Measurements from ENCODE around the gene CACNG3.

Gene CACNG3

DNA sequence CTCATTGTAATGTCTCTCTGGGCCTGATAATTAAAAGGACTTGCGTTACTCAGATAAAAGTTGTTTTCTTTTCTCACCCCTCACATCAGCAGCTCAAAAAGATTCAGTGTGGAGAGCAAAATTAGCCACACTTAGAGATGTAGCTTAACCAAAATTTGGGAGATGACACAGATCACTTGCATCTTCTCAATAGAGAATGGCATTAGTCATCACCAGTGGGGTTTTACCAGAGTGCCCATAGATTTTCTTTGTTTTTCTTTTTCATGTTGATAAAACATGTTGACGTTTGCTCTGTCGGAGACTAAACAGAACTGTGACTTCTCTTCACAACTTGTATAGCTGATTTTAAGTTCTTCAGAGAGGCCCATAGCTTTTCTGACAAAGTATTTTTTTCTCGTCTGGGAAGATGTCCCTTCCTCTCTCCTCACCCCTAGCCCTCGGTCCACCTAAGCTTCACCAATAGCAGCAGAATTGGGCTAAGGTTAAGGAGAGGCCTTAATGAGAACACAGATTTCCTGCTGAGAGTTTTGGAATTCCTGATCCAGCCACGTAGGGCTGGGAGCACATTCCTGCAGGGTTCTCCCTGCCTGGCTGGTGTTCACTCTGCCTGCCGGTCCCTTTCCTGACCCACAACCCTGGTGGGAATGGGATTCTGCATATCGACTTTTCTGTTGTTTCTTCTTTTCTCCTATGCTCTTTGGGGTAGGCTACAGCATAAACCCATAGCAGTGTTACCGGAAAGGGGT, 92.6 kb downstream of the CACNG3 start:
- Histone ChIP-seq H3K4me3 (ENCODE audit: low read length) (no peak overlapping the region), H3K27me3 (ENCODE audit: insufficient read depth, low read length, poor library complexity) (no peaks in the 10 kb centered on the region)
- no CpG with 5 or more reads among the region's 9 CpGs for WGBS (ENCODE audit: extremely low coverage, insufficient coverage, low lambda C conversion rate)

DNA sequence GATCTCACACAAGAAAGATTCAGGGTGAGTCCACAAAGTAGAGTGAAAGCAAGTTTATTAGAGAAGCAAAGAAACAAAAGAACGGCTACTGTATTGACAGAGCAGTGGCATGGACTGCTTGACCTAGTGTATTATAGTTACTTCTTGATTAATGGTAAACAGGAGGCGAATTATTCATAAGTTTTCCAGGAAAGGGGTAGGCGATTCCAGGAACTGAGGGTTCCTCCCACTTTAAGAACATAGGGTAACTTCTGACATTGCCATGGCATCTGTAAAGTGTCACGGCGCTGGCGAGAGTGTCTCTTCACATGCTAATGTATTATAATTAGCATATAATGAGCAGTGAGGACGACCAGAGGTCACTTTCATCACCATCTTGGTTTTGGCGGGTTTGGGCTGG, 93.2 kb downstream of the CACNG3 start:
- no peak for DNase-seq
- H3K18ac ChIP-seq (ENCODE audit: low read length), result no peak overlapping the region
- no peak overlapping the region for H2AK5ac ChIP-seq (ENCODE audit: low read length)
- WGBS (ENCODE audit: extremely low coverage, insufficient coverage, low lambda C conversion rate), result no CpG with 5 or more reads among the region's 8 CpGs
- H3K4me3 ChIP-seq (ENCODE audit: low read length), result no peak overlapping the region
- H2BK5ac ChIP-seq (ENCODE audit: low read length), result no peak overlapping the region
- H3K4ac ChIP-seq (ENCODE audit: low read depth, low read length), result no peak overlapping the region
- no peaks in the 10 kb centered on the region for H3K79me1 ChIP-seq (ENCODE audit: low read length)
- H3K56ac ChIP-seq (ENCODE audit: low read length), result no peak overlapping the region
- no peak overlapping the region for H2BK15ac ChIP-seq (replicated peaks; ENCODE audit: low read depth)
- H3K27ac ChIP-seq (ENCODE audit: low read depth, low read length), result no peak overlapping the region
- H3K23ac ChIP-seq (ENCODE audit: low read length), result no peak overlapping the region
- H3K4me2 ChIP-seq (ENCODE audit: low read length), result no peak overlapping the region
- peaks cover 13% of the 10 kb centered on the region for H3K4me1 ChIP-seq (ENCODE audit: control insufficient read depth, low read depth, low read length)
- H4K8ac ChIP-seq (ENCODE audit: low read depth, low read length), result no peak overlapping the region
- H3K9ac ChIP-seq (ENCODE audit: low read length), result no peak overlapping the region
- no peak overlapping the region for H2BK120ac ChIP-seq (ENCODE audit: low read depth, low read length)
- H3K27me3 ChIP-seq (ENCODE audit: insufficient read depth, low read length, poor library complexity), result no peaks in the 10 kb centered on the region
- H3K36me3 ChIP-seq (ENCODE audit: control insufficient read depth, insufficient read depth, low read length), result no peaks in the 10 kb centered on the region
- no peak overlapping the region for H4K5ac ChIP-seq (ENCODE audit: low read length)
- no peaks in the 10 kb centered on the region for H3K79me2 ChIP-seq (ENCODE audit: control insufficient read depth, insufficient read depth, low read length)

More for the DNA sequence above, 92.6 kb downstream of the CACNG3 start:
- Histone ChIP-seq H2AK5ac (ENCODE audit: low read length) (no peak overlapping the region), H4K8ac (ENCODE audit: low read depth, low read length) (no peak overlapping the region), H3K4me1 (ENCODE audit: control insufficient read depth, low read depth, low read length) (peaks cover 13% of the 10 kb centered on the region), H3K56ac (ENCODE audit: low read length) (no peak overlapping the region), H3K4ac (ENCODE audit: low read depth, low read length) (no peak overlapping the region), H3K23ac (ENCODE audit: low read length) (no peak overlapping the region), H3K27ac (ENCODE audit: low read depth, low read length) (no peak overlapping the region), H3K4me2 (ENCODE audit: low read length) (no peak overlapping the region), H2BK15ac (replicated peaks; ENCODE audit: low read depth) (no peak overlapping the region), H2BK120ac (ENCODE audit: low read depth, low read length) (no peak overlapping the region), H3K79me2 (ENCODE audit: control insufficient read depth, insufficient read depth, low read length) (no peaks in the 10 kb centered on the region), H4K5ac (ENCODE audit: low read length) (no peak overlapping the region), H3K79me1 (ENCODE audit: low read length) (no peaks in the 10 kb centered on the region), H3K36me3 (ENCODE audit: control insufficient read depth, insufficient read depth, low read length) (no peaks in the 10 kb centered on the region), H3K18ac (ENCODE audit: low read length) (no peak overlapping the region), H3K9ac (ENCODE audit: low read length) (no peak overlapping the region), H2BK5ac (ENCODE audit: low read length) (no peak overlapping the region)
- DNase-seq, result peak; percentile 76

DNA sequence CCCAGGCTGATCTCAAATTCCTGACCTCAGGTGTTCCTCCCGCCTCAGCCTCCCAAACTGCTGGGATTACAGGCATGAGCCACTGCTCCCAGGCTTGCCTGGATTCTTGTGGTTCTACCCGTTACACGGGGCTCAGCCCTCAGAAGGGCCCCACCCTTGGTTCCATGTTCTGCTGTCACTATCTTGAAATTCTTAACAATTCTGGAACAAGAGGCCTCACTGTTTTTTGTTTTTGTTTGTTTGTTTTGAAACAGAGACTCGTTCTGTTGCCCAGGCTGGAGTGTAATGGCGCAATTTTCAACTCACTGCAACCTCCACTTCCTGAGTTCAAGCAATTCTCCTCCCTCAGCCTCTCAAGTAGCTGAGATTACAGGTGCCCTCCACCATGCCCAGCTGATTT, 96.6 kb downstream of the CACNG3 start:
- Histone ChIP-seq H3K79me1 (ENCODE audit: low read length) (no peaks in the 10 kb centered on the region), H3K4ac (ENCODE audit: low read depth, low read length) (no peak overlapping the region), H3K27me3 (ENCODE audit: insufficient read depth, low read length, poor library complexity) (no peaks in the 10 kb centered on the region), H2BK120ac (ENCODE audit: low read depth, low read length) (no peak overlapping the region), H2BK5ac (ENCODE audit: low read length) (no peak overlapping the region), H2BK15ac (replicated peaks; ENCODE audit: low read depth) (no peak overlapping the region), H3K4me2 (ENCODE audit: low read length) (no peak overlapping the region), H3K4me1 (ENCODE audit: control insufficient read depth, low read depth, low read length) (peaks cover 8% of the 10 kb centered on the region), H3K9ac (ENCODE audit: low read length) (no peak overlapping the region), H3K23ac (ENCODE audit: low read length) (no peak overlapping the region), H2AK5ac (ENCODE audit: low read length) (no peak overlapping the region), H3K4me3 (ENCODE audit: low read length) (no peak overlapping the region), H3K18ac (ENCODE audit: low read length) (no peak overlapping the region), H4K5ac (ENCODE audit: low read length) (no peak overlapping the region), H3K56ac (ENCODE audit: low read length) (no peak overlapping the region), H3K27ac (ENCODE audit: low read depth, low read length) (no peak overlapping the region), H4K8ac (ENCODE audit: low read depth, low read length) (no peak overlapping the region), H3K36me3 (ENCODE audit: control insufficient read depth, insufficient read depth, low read length) (no peaks in the 10 kb centered on the region), H3K79me2 (ENCODE audit: control insufficient read depth, insufficient read depth, low read length) (no peaks in the 10 kb centered on the region)
- no CpG with 5 or more reads among the region's 5 CpGs for WGBS (ENCODE audit: extremely low coverage, insufficient coverage, low lambda C conversion rate)
- no peak for DNase-seq

DNA sequence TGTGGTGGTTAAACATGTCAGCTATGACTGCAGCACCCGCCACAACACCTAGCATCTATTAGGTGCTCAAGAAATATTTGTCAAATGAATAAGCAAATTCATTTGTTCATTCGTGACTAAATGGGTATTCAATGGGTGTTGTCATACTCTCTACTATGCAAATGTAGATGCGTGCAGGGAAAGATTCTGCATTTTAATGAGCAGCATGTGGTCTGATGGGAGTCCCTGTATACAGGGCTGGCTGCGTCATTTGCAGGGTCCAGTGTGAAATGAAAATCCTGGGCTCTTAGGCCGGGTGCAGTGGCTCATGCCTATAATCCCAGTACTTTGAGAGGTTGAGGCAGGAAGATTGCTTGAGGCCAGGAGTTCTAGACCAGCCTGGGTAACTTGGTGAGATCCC, 97.5 kb downstream of the CACNG3 start:
- Histone ChIP-seq H2BK5ac (ENCODE audit: low read length) (no peak overlapping the region), H4K8ac (ENCODE audit: low read depth, low read length) (no peak overlapping the region), H2AK5ac (ENCODE audit: low read length) (no peak overlapping the region), H3K79me1 (ENCODE audit: low read length) (no peaks in the 10 kb centered on the region), H3K4me1 (ENCODE audit: control insufficient read depth, low read depth, low read length) (peaks cover 7% of the 10 kb centered on the region), H2BK120ac (ENCODE audit: low read depth, low read length) (no peak overlapping the region), H3K18ac (ENCODE audit: low read length) (no peak overlapping the region), H3K27ac (ENCODE audit: low read depth, low read length) (no peak overlapping the region), H3K9ac (ENCODE audit: low read length) (no peak overlapping the region), H3K56ac (ENCODE audit: low read length) (no peak overlapping the region), H3K23ac (ENCODE audit: low read length) (no peak overlapping the region), H3K4ac (ENCODE audit: low read depth, low read length) (no peak overlapping the region), H3K79me2 (ENCODE audit: control insufficient read depth, insufficient read depth, low read length) (no peaks in the 10 kb centered on the region), H3K4me2 (ENCODE audit: low read length) (no peak overlapping the region), H3K27me3 (ENCODE audit: insufficient read depth, low read length, poor library complexity) (no peaks in the 10 kb centered on the region), H2BK15ac (replicated peaks; ENCODE audit: low read depth) (no peak overlapping the region), H4K5ac (ENCODE audit: low read length) (no peak overlapping the region), H3K36me3 (ENCODE audit: control insufficient read depth, insufficient read depth, low read length) (no peaks in the 10 kb centered on the region), H3K4me3 (ENCODE audit: low read length) (no peak overlapping the region)
- no peak for DNase-seq
- no CpG with 5 or more reads among the region's 5 CpGs for WGBS (ENCODE audit: extremely low coverage, insufficient coverage, low lambda C conversion rate)

DNA sequence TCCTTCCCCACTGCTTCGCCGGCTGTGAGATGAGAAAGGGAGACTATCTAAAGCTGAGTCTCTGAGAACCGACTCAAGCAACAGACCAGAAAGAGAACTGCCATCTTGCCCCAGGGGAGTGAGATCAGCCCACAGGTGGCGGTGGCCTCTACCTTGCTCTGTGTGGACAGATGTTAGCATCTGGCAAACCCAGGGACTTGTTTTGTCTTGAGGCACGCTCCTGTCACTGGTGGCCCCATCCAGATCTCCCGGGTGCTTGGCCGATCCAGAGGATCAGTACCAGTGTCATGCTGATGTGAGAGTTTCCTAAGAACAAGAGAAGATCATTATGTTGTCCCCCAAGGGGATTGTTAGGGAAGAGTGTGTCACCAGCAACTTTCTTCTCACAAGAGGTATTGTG, 101.4 kb downstream of the CACNG3 start:
- Histone ChIP-seq H4K5ac (ENCODE audit: low read length) (no peak overlapping the region), H3K4me2 (ENCODE audit: low read length) (no peak overlapping the region), H4K8ac (ENCODE audit: low read depth, low read length) (no peak overlapping the region), H3K79me1 (ENCODE audit: low read length) (no peaks in the 10 kb centered on the region), H2BK5ac (ENCODE audit: low read length) (no peak overlapping the region), H3K23ac (ENCODE audit: low read length) (no peak overlapping the region), H3K56ac (ENCODE audit: low read length) (no peak overlapping the region), H3K4me1 (ENCODE audit: control insufficient read depth, low read depth, low read length) (no peaks in the 10 kb centered on the region), H3K79me2 (ENCODE audit: control insufficient read depth, insufficient read depth, low read length) (no peaks in the 10 kb centered on the region), H3K4ac (ENCODE audit: low read depth, low read length) (no peak overlapping the region), H2BK120ac (ENCODE audit: low read depth, low read length) (no peak overlapping the region), H2BK15ac (replicated peaks; ENCODE audit: low read depth) (no peak overlapping the region), H3K36me3 (ENCODE audit: control insufficient read depth, insufficient read depth, low read length) (no peaks in the 10 kb centered on the region), H3K27ac (ENCODE audit: low read depth, low read length) (no peak overlapping the region), H3K27me3 (ENCODE audit: insufficient read depth, low read length, poor library complexity) (no peaks in the 10 kb centered on the region), H3K9ac (ENCODE audit: low read length) (no peak overlapping the region), H3K4me3 (ENCODE audit: low read length) (no peak overlapping the region), H3K18ac (ENCODE audit: low read length) (no peak overlapping the region), H2AK5ac (ENCODE audit: low read length) (no peak overlapping the region)
- DNase-seq, result no peak
- WGBS (ENCODE audit: extremely low coverage, insufficient coverage, low lambda C conversion rate), result no CpG with 5 or more reads among the region's 7 CpGs

DNA sequence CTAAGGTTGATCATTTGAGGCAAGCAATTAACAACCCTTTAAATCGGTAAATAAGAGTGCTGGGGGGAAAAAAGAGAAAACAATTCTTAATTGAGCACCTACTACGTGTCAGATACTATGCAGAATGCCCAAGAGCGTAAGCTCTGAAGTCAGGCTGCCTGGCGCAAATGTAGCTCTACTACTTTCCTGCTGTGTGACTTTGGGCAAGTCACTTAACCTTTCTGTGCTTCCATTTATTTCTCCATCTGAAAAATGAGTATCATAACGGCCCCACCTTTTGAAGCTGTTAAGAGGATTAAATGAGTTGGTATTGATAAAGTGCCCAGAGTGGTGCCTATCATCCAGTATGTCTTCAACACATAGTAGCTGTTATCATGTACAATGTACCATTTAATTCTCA, 102.0 kb downstream of the CACNG3 start:
- Histone ChIP-seq H2BK15ac (replicated peaks; ENCODE audit: low read depth) (no peak overlapping the region), H3K79me2 (ENCODE audit: control insufficient read depth, insufficient read depth, low read length) (no peaks in the 10 kb centered on the region), H4K5ac (ENCODE audit: low read length) (no peak overlapping the region), H3K56ac (ENCODE audit: low read length) (no peak overlapping the region), H3K27ac (ENCODE audit: low read depth, low read length) (no peak overlapping the region), H3K27me3 (ENCODE audit: insufficient read depth, low read length, poor library complexity) (no peaks in the 10 kb centered on the region), H3K23ac (ENCODE audit: low read length) (no peak overlapping the region), H3K9ac (ENCODE audit: low read length) (no peak overlapping the region), H2BK120ac (ENCODE audit: low read depth, low read length) (no peak overlapping the region), H3K36me3 (ENCODE audit: control insufficient read depth, insufficient read depth, low read length) (no peaks in the 10 kb centered on the region), H2BK5ac (ENCODE audit: low read length) (no peak overlapping the region), H3K18ac (ENCODE audit: low read length) (no peak overlapping the region), H4K8ac (ENCODE audit: low read depth, low read length) (no peak overlapping the region), H3K4me2 (ENCODE audit: low read length) (no peak overlapping the region), H2AK5ac (ENCODE audit: low read length) (no peak overlapping the region), H3K4me3 (ENCODE audit: low read length) (no peak overlapping the region), H3K4ac (ENCODE audit: low read depth, low read length) (no peak overlapping the region), H3K79me1 (ENCODE audit: low read length) (no peaks in the 10 kb centered on the region), H3K4me1 (ENCODE audit: control insufficient read depth, low read depth, low read length) (no peaks in the 10 kb centered on the region)
- WGBS (ENCODE audit: extremely low coverage, insufficient coverage, low lambda C conversion rate), result no CpG with 5 or more reads among the region's 5 CpGs
- DNase-seq, result no peak

Data from mesendoderm (in vitro differentiated cells).